ENCODE data around the gene ADAMTSL2. TPM values are rescaled to one million over a fixed set of nuclear protein-coding genes. Genes with fewer than 3 reads are reported as not detected.

Gene ADAMTSL2
- total RNA-seq, 2 donors from 2014 or later: 0.24 to 0.74 TPM

- H3K4me1 ChIP-seq: no peaks in the 10 kb centered on the region
- no peaks in the 10 kb centered on the region for H3K36me3 ChIP-seq
- no peaks in the 10 kb centered on the region for H3K9me3 ChIP-seq
- no peak overlapping the region for H3K9ac ChIP-seq (ENCODE audit: low read depth in 2 of 2, low read length in 2 of 2)
- no peak overlapping the region for H3K4me3 ChIP-seq
- H3K27me3 ChIP-seq: no peaks in the 10 kb centered on the region
- no peak overlapping the region for H3K27ac ChIP-seq
- TF ChIP-seq CTCF (IDR thresholded peaks at IDR 0.05): no peak
- no peak for DNase-seq
- intact Hi-C loops (cut with DNase I): no loop called here
Observed at GRCh38 chr9:133599470-133600173, 65.1 kb downstream of the ADAMTSL2 start.

GRCh38 chr9:133600739-133601138, 66.2 kb downstream of the ADAMTSL2 start:
- intact Hi-C loops (cut with DNase I): no loop called here

GRCh38 chr9:133601746-133602145, 67.2 kb downstream of the ADAMTSL2 start:
- H3K9me3 ChIP-seq: no peaks in the 10 kb centered on the region
- H3K4me3 ChIP-seq: no peak overlapping the region
- H3K9ac ChIP-seq (ENCODE audit: low read depth in 2 of 2, low read length in 2 of 2): no peak overlapping the region
- no peaks in the 10 kb centered on the region for H3K4me1 ChIP-seq
- intact Hi-C loops (cut with DNase I): no loop called here
- no peak for TF ChIP-seq CTCF (IDR thresholded peaks at IDR 0.05)
- no peaks in the 10 kb centered on the region for H3K27me3 ChIP-seq
- no peaks in the 10 kb centered on the region for H3K36me3 ChIP-seq
- no peak overlapping the region for H3K27ac ChIP-seq
- DNase-seq: no peak

More at GRCh38 chr9:133600739-133601138, 66.2 kb downstream of the ADAMTSL2 start:
- no peak for TF ChIP-seq CTCF (IDR thresholded peaks at IDR 0.05)
- Histone ChIP-seq H3K9me3 (no peaks in the 10 kb centered on the region), H3K4me3 (no peak overlapping the region), H3K36me3 (no peaks in the 10 kb centered on the region), H3K9ac (ENCODE audit: low read depth in 2 of 2, low read length in 2 of 2) (no peak overlapping the region), H3K27me3 (no peaks in the 10 kb centered on the region), H3K4me1 (no peaks in the 10 kb centered on the region), H3K27ac (no peak overlapping the region)
- no peak for DNase-seq

- no peaks in the 10 kb centered on the region for H3K9me3 ChIP-seq
- H3K36me3 ChIP-seq: no peaks in the 10 kb centered on the region
- no peak for TF ChIP-seq CTCF (IDR thresholded peaks at IDR 0.05)
- intact Hi-C loops (cut with DNase I): no loop called here
- no peak for DNase-seq
- H3K4me3 ChIP-seq: no peak overlapping the region
- no peak overlapping the region for H3K9ac ChIP-seq (ENCODE audit: low read depth in 2 of 2, low read length in 2 of 2)
- H3K27ac ChIP-seq: no peak overlapping the region
- H3K4me1 ChIP-seq: no peaks in the 10 kb centered on the region
- no peaks in the 10 kb centered on the region for H3K27me3 ChIP-seq
Observed at GRCh38 chr9:133602277-133602676, 67.8 kb downstream of the ADAMTSL2 start.

GRCh38 chr9:133603135-133603927, 68.8 kb downstream of the ADAMTSL2 start:
- Histone ChIP-seq H3K36me3 (no peaks in the 10 kb centered on the region), H3K4me1 (no peaks in the 10 kb centered on the region), H3K27me3 (no peaks in the 10 kb centered on the region), H3K9ac (ENCODE audit: low read depth in 2 of 2, low read length in 2 of 2) (no peak overlapping the region), H3K4me3 (no peak overlapping the region), H3K27ac (no peak overlapping the region), H3K9me3 (no peaks in the 10 kb centered on the region)
- no peak for DNase-seq
- intact Hi-C loops (cut with DNase I): no loop called here
- no peak for TF ChIP-seq CTCF (IDR thresholded peaks at IDR 0.05)
